Smooth muscle cell (in vitro differentiated cells): ENCODE data around the gene SLC16A12. TPM values are rescaled to one million over a fixed set of nuclear protein-coding genes. Genes with fewer than 3 reads are reported as not detected.
A peak's percentile ranks its signal among the peaks of the same experiment; 100 is the strongest.
"Not testable (repeated sequence)": the region's sequence is repeated elsewhere in the genome, so short reads cannot be mapped to it uniquely, and the experiment has no call there.

ENCODE experiments used
- DNase-seq: peaks from one replicate; lab custom pipeline; 2025; ENCODE audit not compliant: unreplicated experiment; lab: John Stamatoyannopoulos, UW
- H2AFZ ChIP-seq: fragments of 200-600 bp; sonication (generic); 2 replicates; pipeline ENCODE4 v1.6.0; 2016; ENCODE audit warnings: antibody characterized with exemption, low read depth, mild to moderate bottlenecking
- H3F3A ChIP-seq: fragments of 200-600 bp; sonication (generic); 2 replicates; pipeline ENCODE4 v1.6.0; 2017; ENCODE audit warnings: antibody characterized with exemption, low read depth
- H3K27ac ChIP-seq: fragments of 200-600 bp; sonication (generic); 2 replicates; pipeline ENCODE4 v1.5.1; 2016; ENCODE audit warnings: low read depth, mild to moderate bottlenecking
- H3K27me3 ChIP-seq: fragments of 200-600 bp; sonication (generic); 2 replicates; pipeline ENCODE4 v1.6.1; 2016; ENCODE audit warnings: low read depth, mild to moderate bottlenecking
- H3K36me3 ChIP-seq: fragments of 200-600 bp; sonication (generic); 2 replicates; pipeline ENCODE4 v1.5.1; 2016; ENCODE audit warnings: low read depth
- H3K4me1 ChIP-seq: fragments of 200-600 bp; sonication (generic); 2 replicates; pipeline ENCODE4 v1.5.1; 2016; ENCODE audit warnings: low read depth
- H3K4me2 ChIP-seq: fragments of 200-600 bp; sonication (generic); 2 replicates; pipeline ENCODE4 v1.6.0; 2016; ENCODE audit warnings: mild to moderate bottlenecking
- H3K4me3 ChIP-seq: fragments of 200-600 bp; sonication (generic); 2 replicates; pipeline ENCODE4 v1.5.1; 2016; ENCODE audit warnings: mild to moderate bottlenecking
- H3K79me2 ChIP-seq: fragments of 200-600 bp; sonication (generic); 2 replicates; pipeline ENCODE4 v1.6.0; 2016; ENCODE audit warnings: low read depth, mild to moderate bottlenecking
- H3K9ac ChIP-seq: fragments of 200-600 bp; sonication (generic); 2 replicates; pipeline ENCODE4 v1.6.0; 2016; ENCODE audit warnings: low read depth
- H3K9me3 ChIP-seq: fragments of 200-600 bp; sonication (generic); replicated peaks from 2 replicates; pipeline ENCODE4 v1.5.1; 2016; ENCODE audit warnings: low read depth
- H4K20me1 ChIP-seq: fragments of 200-600 bp; sonication (generic); 2 replicates; pipeline ENCODE4 v1.6.0; 2016; ENCODE audit warnings: low read depth
- CTCF ChIP-seq: fragments of 200-600 bp; sonication (generic); IDR thresholded peaks from 2 replicates; pipeline ENCODE4 v1.5.1; 2017; ENCODE audit warnings: borderline replicate concordance, mild to moderate bottlenecking, antibody characterized with exemption; ENCODE audit not compliant: insufficient read depth, poor library complexity, severe bottlenecking
- WGBS: methylation state at CpG from one replicate; pipeline ENCODE4 v1.1.7; 2016; ENCODE audit warnings: low lambda C conversion rate; 5-methylcytosine and 5-hydroxymethylcytosine counted together
- polyA plus RNA-seq: library from polyadenylated mRNA; unstranded; fragments of >200 nt; fragmentation: Nextera tagmentation; extraction: Ambion mirVana; gene quantifications from 2 replicates; pipeline ENCODE4 v1.2.1, GENCODE V29; 2016
- total RNA-seq: library from RNA; depleted of rRNA; stranded (reverse); fragments of >200 nt; gene quantifications from 2 replicates; pipeline ENCODE4 v1.2.3, GENCODE V29; 2014

SLC16A12 gene
- total and polyA plus RNA-seq, 2 experiments from 2014 or later = not detected

- Histone ChIP-seq H3K79me2 (no peaks in the 10 kb centered on the region), H3K4me3 (peak within 1 kb of the TSS; percentile 66), H3K4me2 (peak within 1 kb of the TSS; percentile 91), H3K27ac (peak within 1 kb of the TSS; percentile 60), H4K20me1 (no peaks in the 10 kb centered on the region), H3K9ac (peak within 1 kb of the TSS; percentile 33), H3K4me1 (peaks cover 3% of the 10 kb centered on the region), H3K27me3 (no peaks in the 10 kb centered on the region), H2AFZ (peak within 1 kb of the TSS; percentile 90), H3F3A (peaks cover 12% of the 10 kb centered on the region), H3K36me3 (no peaks in the 10 kb centered on the region), H3K9me3 (no peaks in the 10 kb centered on the region)
- TF ChIP-seq CTCF = no peak
- no peak for DNase-seq
- WGBS = 20% methylated on average over 8 of the region's 8 CpGs
These were observed 143.3 kb downstream of the SLC16A12 start, which contains the start of gene IFIT1 for GRCh38 chr10:89391907-89392756. TSS of gene IFIT1 (plus strand) at chr10:89392623. CDS start at chr10:89392713, 90 bp downstream.

- peaks cover 12% of the 10 kb centered on the region for H3F3A ChIP-seq
- not testable (repeated sequence) for H3K36me3 ChIP-seq, H3K27ac ChIP-seq, DNase-seq, H3K9me3 ChIP-seq, H3K79me2 ChIP-seq, H3K4me2 ChIP-seq, H3K27me3 ChIP-seq, H3K4me1 ChIP-seq, H4K20me1 ChIP-seq, H2AFZ ChIP-seq, H3K4me3 ChIP-seq, H3K9ac ChIP-seq
- 96% methylated on average over 4 of the region's 4 CpGs for WGBS
These were observed 144.2 kb downstream of the SLC16A12 start for GRCh38 chr10:89391226-89391576.

GRCh38 chr10:89390476-89391225 is 144.7 kb downstream of the SLC16A12 start:
- peaks cover 3% of the 10 kb centered on the region for H3K4me1 ChIP-seq
- peak overlapping the region; percentile 50 for H2AFZ ChIP-seq
- H3K27ac ChIP-seq = no peak overlapping the region
- no peak for TF ChIP-seq CTCF
- DNase-seq = no peak
- H3K27me3 ChIP-seq = no peaks in the 10 kb centered on the region
- H3K4me2 ChIP-seq = no peak overlapping the region
- no peaks in the 10 kb centered on the region for H3K36me3 ChIP-seq
- H3F3A ChIP-seq = peaks cover 12% of the 10 kb centered on the region
- no peaks in the 10 kb centered on the region for H3K9me3 ChIP-seq
- no peaks in the 10 kb centered on the region for H3K79me2 ChIP-seq
- no peaks in the 10 kb centered on the region for H4K20me1 ChIP-seq
- no peak overlapping the region for H3K4me3 ChIP-seq
- H3K9ac ChIP-seq = no peak overlapping the region
- WGBS = 95% methylated on average over 5 of the region's 5 CpGs

- Histone ChIP-seq H3F3A (peaks cover 12% of the 10 kb centered on the region), H3K4me1 (peaks cover 3% of the 10 kb centered on the region), H3K27ac (no peak overlapping the region), H3K79me2 (no peaks in the 10 kb centered on the region), H4K20me1 (no peaks in the 10 kb centered on the region), H3K9me3 (no peaks in the 10 kb centered on the region), H3K27me3 (no peaks in the 10 kb centered on the region), H3K4me3 (no peak overlapping the region), H3K36me3 (no peaks in the 10 kb centered on the region), H2AFZ (no peak overlapping the region), H3K4me2 (no peak overlapping the region), H3K9ac (no peak overlapping the region)
- WGBS = 97% methylated on average over 1 of the region's 1 CpG
- no peak for DNase-seq
- TF ChIP-seq CTCF = peak; percentile 13
These were observed 146.1 kb downstream of the SLC16A12 start for GRCh38 chr10:89389254-89389653.
